Measurements from ENCODE around the gene PGA3.
"Not testable (repeated sequence)": the region's sequence is repeated elsewhere in the genome, so short reads cannot be mapped to it uniquely, and the experiment has no call there.

- TF ChIP-seq POLR2AphosphoS5 (IDR thresholded peaks at IDR 0.05; ENCODE audit: low read depth, low read length); TAF1 (IDR thresholded peaks at IDR 0.05; ENCODE audit: borderline replicate concordance, insufficient read depth, low read length): not testable (repeated sequence)
Measured at GRCh38 chr11:61222047-61222446, 18.7 kb downstream of the PGA3 start, which contains the start of gene PGA4.

Measured in PFSK-1 (cell line).